WTC11 (cell line): ENCODE data around the gene ASXL3. TPM values are rescaled to one million over a fixed set of nuclear protein-coding genes. Genes with fewer than 3 reads are reported as not detected.

ENCODE experiments used
- ATAC-seq: fragments of 200-7000 bp; cut with Tn5 transposase; 2 replicates; pipeline ENCODE4 v1.10.0; 2021; ENCODE audit warnings: mild to moderate bottlenecking, moderate library complexity
- CTCF ChIA-PET: fragments of 300-600 bp; sonication (Branson Sonifier 250); formaldehyde crosslinking; loops from one replicate; lab custom pipeline; 2021; ENCODE audit warnings: antibody characterized with exemption; lab: Charles Lee
- POLR2A ChIA-PET: fragments of 350-600 bp; sonication (Branson Sonifier 250); formaldehyde crosslinking; loops from one replicate; lab custom pipeline; 2021; ENCODE audit warnings: antibody characterized with exemption; lab: Charles Lee
- DNase-seq: peaks from one replicate; pipeline ENCODE4 v3.0.0; 2021; ENCODE audit warnings: low spot score
- H3K27ac Mint-ChIP-seq: 2 replicates; pipeline ENCODE4 v1.8.0; 2021; ENCODE audit warnings: mixed read lengths
- H3K27me3 Mint-ChIP-seq: 2 replicates; pipeline ENCODE4 v1.8.0; 2021; ENCODE audit warnings: low read depth, mild to moderate bottlenecking, moderate library complexity, mixed read lengths
- H3K36me3 Mint-ChIP-seq: 2 replicates; pipeline ENCODE4 v1.8.0; 2021; ENCODE audit warnings: mixed read lengths
- H3K4me1 Mint-ChIP-seq: 2 replicates; pipeline ENCODE4 v1.8.0; 2022; ENCODE audit warnings: mixed read lengths
- H3K4me3 Mint-ChIP-seq: 2 replicates; pipeline ENCODE4 v1.8.0; 2021; ENCODE audit warnings: mild to moderate bottlenecking, moderate library complexity, mixed read lengths
- H3K9me3 Mint-ChIP-seq: 2 replicates; pipeline ENCODE4 v1.8.0; 2021; ENCODE audit warnings: mixed read lengths
- AR ChIP-seq: fragments of 250-450 bp; sonication (Bioruptor Pico); IDR thresholded peaks from 2 replicates; pipeline ENCODE4 v1.9.0; 2021; ENCODE audit warnings: mild to moderate bottlenecking
- CREB1 ChIP-seq: sonication (generic); formaldehyde crosslinking; IDR thresholded peaks from 2 replicates; pipeline ENCODE4 v1.8.0; 2023; ENCODE audit warnings: mild to moderate bottlenecking, missing genetic modification reagents
- EMX1 ChIP-seq: fragments of 250-450 bp; sonication (Bioruptor Pico); IDR thresholded peaks from 2 replicates; pipeline ENCODE4 v1.8.0; 2021; ENCODE audit warnings: mild to moderate bottlenecking
- ETV6 ChIP-seq: sonication (generic); formaldehyde crosslinking; IDR thresholded peaks from 2 replicates; pipeline ENCODE4 v1.8.1; 2022; ENCODE audit warnings: mild to moderate bottlenecking, missing genetic modification reagents
- FOXJ3 ChIP-seq: sonication (generic); formaldehyde crosslinking; IDR thresholded peaks from 2 replicates; pipeline ENCODE4 v1.9.0; 2021; ENCODE audit warnings: missing genetic modification reagents, mild to moderate bottlenecking, borderline replicate concordance
- FOXK1 ChIP-seq: sonication (generic); formaldehyde crosslinking; IDR thresholded peaks from 2 replicates; pipeline ENCODE4 v1.8.0; 2022; ENCODE audit warnings: mild to moderate bottlenecking, moderate library complexity, missing genetic modification reagents
- FOXP1 ChIP-seq: sonication (generic); formaldehyde crosslinking; IDR thresholded peaks from 2 replicates; pipeline ENCODE4 v1.8.0; 2022; ENCODE audit warnings: missing genetic modification reagents, mild to moderate bottlenecking, moderate library complexity, borderline replicate concordance
- IRF1 ChIP-seq: sonication (generic); formaldehyde crosslinking; IDR thresholded peaks from 2 replicates; pipeline ENCODE4 v1.8.0; 2023; ENCODE audit warnings: missing genetic modification reagents
- IRF2 ChIP-seq: sonication (generic); formaldehyde crosslinking; IDR thresholded peaks from 2 replicates; pipeline ENCODE4 v1.8.0; 2022; ENCODE audit warnings: low read depth, missing genetic modification reagents, borderline replicate concordance
- KAT7 ChIP-seq: sonication (generic); formaldehyde crosslinking; IDR thresholded peaks from 2 replicates; pipeline ENCODE4 v1.8.1; 2023; ENCODE audit warnings: missing genetic modification reagents, mild to moderate bottlenecking, borderline replicate concordance
- NR1H2 ChIP-seq: sonication (generic); formaldehyde crosslinking; IDR thresholded peaks from 2 replicates; pipeline ENCODE4 v1.9.0; 2021; ENCODE audit warnings: mild to moderate bottlenecking, moderate library complexity, missing genetic modification reagents
- PRDM15 ChIP-seq: sonication (generic); formaldehyde crosslinking; IDR thresholded peaks from 2 replicates; pipeline ENCODE4 v1.8.0; 2022; ENCODE audit warnings: missing genetic modification reagents
- TEAD4 ChIP-seq: sonication (generic); formaldehyde crosslinking; IDR thresholded peaks from 2 replicates; pipeline ENCODE4 v1.8.0; 2022; ENCODE audit warnings: mild to moderate bottlenecking, missing genetic modification reagents
- ZBTB21 ChIP-seq: sonication (generic); formaldehyde crosslinking; IDR thresholded peaks from 2 replicates; pipeline ENCODE4 v1.8.1; 2023; ENCODE audit warnings: mild to moderate bottlenecking, missing genetic modification reagents, borderline replicate concordance
- ZNF423 ChIP-seq: fragments of 250-450 bp; sonication (Bioruptor Pico); IDR thresholded peaks from 2 replicates; pipeline ENCODE4 v2.1.2; 2022; ENCODE audit warnings: mild to moderate bottlenecking, moderate library complexity
- total RNA-seq: library from RNA; stranded (reverse); gene quantifications from 3 replicates; pipeline ENCODE4 v1.2.3, GENCODE V29; 2021
- TF ChIP-seq, protein P1 (sequence below): fragments of 250-450 bp; sonication (Bioruptor Pico); IDR thresholded peaks from 2 replicates; pipeline ENCODE4 v1.9.0; 2021; ENCODE audit warnings: mild to moderate bottlenecking, borderline replicate concordance
- TF ChIP-seq, protein P2 (sequence below): fragments of 250-450 bp; sonication (Bioruptor Pico); IDR thresholded peaks from 2 replicates; pipeline ENCODE4 v1.9.0; 2021; ENCODE audit warnings: mild to moderate bottlenecking
- TF ChIP-seq, protein P3 (sequence below): sonication (generic); formaldehyde crosslinking; conservative IDR thresholded peaks from 2 replicates; pipeline ENCODE4 v1.8.1; 2023; ENCODE audit warnings: mild to moderate bottlenecking, low read depth, missing genetic modification reagents, moderate library complexity

Gene ASXL3
- total RNA-seq, 1 experiment from 2014 or later: 0.35 TPM

- H3K4me1 Mint-ChIP-seq: peaks cover 14% of the 10 kb centered on the region; the same call in 1 of the 2 replicates
- no peak overlapping the region for H3K4me3 Mint-ChIP-seq
- TF ChIP-seq AR (no peak), ZNF423 (CRISPR knock-in tag) (no peak), TEAD4 (CRISPR knock-in tag) (no peak)
- H3K27me3 Mint-ChIP-seq: no peaks in the 10 kb centered on the region
- no peaks in the 10 kb centered on the region for H3K36me3 Mint-ChIP-seq
- ATAC-seq (peak; percentile 43; the same call in 1 of the 2 replicates), DNase-seq (no peak)
- POLR2A ChIA-PET: no interaction called here
- H3K9me3 Mint-ChIP-seq: no peaks in the 10 kb centered on the region
- no peak overlapping the region for H3K27ac Mint-ChIP-seq
- CTCF ChIA-PET: interaction anchor here (1.5 to 3.8 kb wide), 3 partner anchors 8 to 95 kb away, joined by 6 to 14 read pairs (median 6); no protein-coding TSS in a partner anchor
Measured at GRCh38 chr18:33744032-33744697, 166.1 kb downstream of the ASXL3 start.

GRCh38 chr18:33745151-33745795, 167.3 kb downstream of the ASXL3 start:
- Mint-ChIP-seq H3K27ac (no peak overlapping the region), H3K27me3 (no peaks in the 10 kb centered on the region), H3K4me1 (peaks cover 23% of the 10 kb centered on the region), H3K9me3 (no peaks in the 10 kb centered on the region), H3K36me3 (no peaks in the 10 kb centered on the region), H3K4me3 (no peak overlapping the region)
- DNase-seq (no peak), ATAC-seq (no peak)
- ChIA-PET POLR2A (no interaction called here), CTCF (interaction anchor here (2.0 to 3.8 kb wide), 2 partner anchors 9 to 94 kb away, joined by 6 to 14 read pairs; no protein-coding TSS in a partner anchor)
- TF ChIP-seq KAT7 (no peak), FOXJ3 (no peak), FOXK1 (CRISPR knock-in tag) (no peak), NR1H2 (no peak), IRF1 (CRISPR knock-in tag) (no peak), PRDM15 (CRISPR knock-in tag) (no peak), IRF2 (CRISPR knock-in tag) (no peak), ZBTB21 (CRISPR knock-in tag) (no peak), FOXP1 (CRISPR knock-in tag) (no peak), CREB1 (CRISPR knock-in tag) (no peak), EMX1 (CRISPR knock-in tag) (no peak), ETV6 (CRISPR knock-in tag) (no peak)
- TF ChIP-seq, protein P1, sequence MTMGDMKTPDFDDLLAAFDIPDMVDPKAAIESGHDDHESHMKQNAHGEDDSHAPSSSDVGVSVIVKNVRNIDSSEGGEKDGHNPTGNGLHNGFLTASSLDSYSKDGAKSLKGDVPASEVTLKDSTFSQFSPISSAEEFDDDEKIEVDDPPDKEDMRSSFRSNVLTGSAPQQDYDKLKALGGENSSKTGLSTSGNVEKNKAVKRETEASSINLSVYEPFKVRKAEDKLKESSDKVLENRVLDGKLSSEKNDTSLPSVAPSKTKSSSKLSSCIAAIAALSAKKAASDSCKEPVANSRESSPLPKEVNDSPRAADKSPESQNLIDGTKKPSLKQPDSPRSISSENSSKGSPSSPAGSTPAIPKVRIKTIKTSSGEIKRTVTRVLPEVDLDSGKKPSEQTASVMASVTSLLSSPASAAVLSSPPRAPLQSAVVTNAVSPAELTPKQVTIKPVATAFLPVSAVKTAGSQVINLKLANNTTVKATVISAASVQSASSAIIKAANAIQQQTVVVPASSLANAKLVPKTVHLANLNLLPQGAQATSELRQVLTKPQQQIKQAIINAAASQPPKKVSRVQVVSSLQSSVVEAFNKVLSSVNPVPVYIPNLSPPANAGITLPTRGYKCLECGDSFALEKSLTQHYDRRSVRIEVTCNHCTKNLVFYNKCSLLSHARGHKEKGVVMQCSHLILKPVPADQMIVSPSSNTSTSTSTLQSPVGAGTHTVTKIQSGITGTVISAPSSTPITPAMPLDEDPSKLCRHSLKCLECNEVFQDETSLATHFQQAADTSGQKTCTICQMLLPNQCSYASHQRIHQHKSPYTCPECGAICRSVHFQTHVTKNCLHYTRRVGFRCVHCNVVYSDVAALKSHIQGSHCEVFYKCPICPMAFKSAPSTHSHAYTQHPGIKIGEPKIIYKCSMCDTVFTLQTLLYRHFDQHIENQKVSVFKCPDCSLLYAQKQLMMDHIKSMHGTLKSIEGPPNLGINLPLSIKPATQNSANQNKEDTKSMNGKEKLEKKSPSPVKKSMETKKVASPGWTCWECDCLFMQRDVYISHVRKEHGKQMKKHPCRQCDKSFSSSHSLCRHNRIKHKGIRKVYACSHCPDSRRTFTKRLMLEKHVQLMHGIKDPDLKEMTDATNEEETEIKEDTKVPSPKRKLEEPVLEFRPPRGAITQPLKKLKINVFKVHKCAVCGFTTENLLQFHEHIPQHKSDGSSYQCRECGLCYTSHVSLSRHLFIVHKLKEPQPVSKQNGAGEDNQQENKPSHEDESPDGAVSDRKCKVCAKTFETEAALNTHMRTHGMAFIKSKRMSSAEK: no peak
- TF ChIP-seq, protein P2, sequence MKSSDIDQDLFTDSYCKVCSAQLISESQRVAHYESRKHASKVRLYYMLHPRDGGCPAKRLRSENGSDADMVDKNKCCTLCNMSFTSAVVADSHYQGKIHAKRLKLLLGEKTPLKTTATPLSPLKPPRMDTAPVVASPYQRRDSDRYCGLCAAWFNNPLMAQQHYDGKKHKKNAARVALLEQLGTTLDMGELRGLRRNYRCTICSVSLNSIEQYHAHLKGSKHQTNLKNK (CRISPR knock-in tag): no peak
- TF ChIP-seq, protein P3, sequence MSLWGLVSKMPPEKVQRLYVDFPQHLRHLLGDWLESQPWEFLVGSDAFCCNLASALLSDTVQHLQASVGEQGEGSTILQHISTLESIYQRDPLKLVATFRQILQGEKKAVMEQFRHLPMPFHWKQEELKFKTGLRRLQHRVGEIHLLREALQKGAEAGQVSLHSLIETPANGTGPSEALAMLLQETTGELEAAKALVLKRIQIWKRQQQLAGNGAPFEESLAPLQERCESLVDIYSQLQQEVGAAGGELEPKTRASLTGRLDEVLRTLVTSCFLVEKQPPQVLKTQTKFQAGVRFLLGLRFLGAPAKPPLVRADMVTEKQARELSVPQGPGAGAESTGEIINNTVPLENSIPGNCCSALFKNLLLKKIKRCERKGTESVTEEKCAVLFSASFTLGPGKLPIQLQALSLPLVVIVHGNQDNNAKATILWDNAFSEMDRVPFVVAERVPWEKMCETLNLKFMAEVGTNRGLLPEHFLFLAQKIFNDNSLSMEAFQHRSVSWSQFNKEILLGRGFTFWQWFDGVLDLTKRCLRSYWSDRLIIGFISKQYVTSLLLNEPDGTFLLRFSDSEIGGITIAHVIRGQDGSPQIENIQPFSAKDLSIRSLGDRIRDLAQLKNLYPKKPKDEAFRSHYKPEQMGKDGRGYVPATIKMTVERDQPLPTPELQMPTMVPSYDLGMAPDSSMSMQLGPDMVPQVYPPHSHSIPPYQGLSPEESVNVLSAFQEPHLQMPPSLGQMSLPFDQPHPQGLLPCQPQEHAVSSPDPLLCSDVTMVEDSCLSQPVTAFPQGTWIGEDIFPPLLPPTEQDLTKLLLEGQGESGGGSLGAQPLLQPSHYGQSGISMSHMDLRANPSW (CRISPR knock-in tag): no peak
